SU-DHL-6 (cell line): Measurements from ENCODE around the gene RAPSN.

ENCODE experiments used
- CTCF ChIP-seq: fragments of 200-600 bp; sonication (generic); IDR thresholded peaks from one replicate; pipeline ENCODE4 v1.5.1; 2017; ENCODE audit warnings: antibody characterized with exemption, mild to moderate bottlenecking, low read length, moderate library complexity; ENCODE audit not compliant: insufficient read depth, poor library complexity, severe bottlenecking
- EZH2phosphoT487 ChIP-seq: fragments of 200-600 bp; sonication (generic), shearing (Covaris generic); conservative IDR thresholded peaks from 2 replicates; pipeline ENCODE4 v1.6.1; 2018; ENCODE audit warnings: mild to moderate bottlenecking, antibody characterized with exemption, low read length, moderate library complexity, mixed read lengths

GRCh38 chr11:47466201-47466600, 17.3 kb upstream of the RAPSN start:
- TF ChIP-seq CTCF (no peak), EZH2phosphoT487 (no peak)
